GM12878 (cell line): Measurements from ENCODE around the gene LGI2. TPM values are rescaled to one million over a fixed set of nuclear protein-coding genes. Genes with fewer than 3 reads are reported as not detected.

ENCODE experiments used
- ATAC-seq: fragments of 200-7000 bp; cut with Tn5 transposase; 3 replicates; pipeline ENCODE4 v1.9.1; 2020; ENCODE audit warnings: mild to moderate bottlenecking, moderate library complexity
- BruUV-seq: library from RNA; stranded (reverse); fragments of 400-500 nt; replicated peaks from 2 replicates; lab custom pipeline; 2021; lab: Mats Ljungman, UMichigan
- CTCF ChIA-PET: fragments of 300-600 bp; sonication (Branson Sonifier 250); formaldehyde crosslinking; extraction: SDS; loops from one replicate; lab custom pipeline; 2021; ENCODE audit warnings: inconsistent platforms; lab: Yijun Ruan, JAX
- POLR2A ChIA-PET: fragments of 350-600 bp; formaldehyde crosslinking; extraction: SDS; loops from one replicate; lab custom pipeline; 2021; ENCODE audit warnings: inconsistent platforms; lab: Charles Lee
- RAD21 ChIA-PET: fragments of 300-600 bp; sonication (Branson Sonifier 250); formaldehyde crosslinking; loops from one replicate; lab custom pipeline; 2023; ENCODE audit warnings: antibody characterized with exemption; ENCODE audit not compliant: unreplicated experiment; lab: Charles Lee
- SMC1A ChIA-PET: fragments of 300-600 bp; sonication (Branson Sonifier 250); formaldehyde crosslinking; loops from one replicate; lab custom pipeline; 2023; ENCODE audit not compliant: unreplicated experiment, uncharacterized antibody; lab: Charles Lee
- DNase-seq: peaks from one replicate; pipeline ENCODE4 v3.0.0-alpha.2; 2011; ENCODE audit warnings: low read depth, low spot score
- FAIRE-seq: peaks from 3 replicates; lab custom pipeline; 2011; peaks lifted over from hg19 to GRCh38; lab: Jason Lieb, UNC
- H2AFZ ChIP-seq: 2 replicates; pipeline ENCODE4 v1.6.0; 2011; ENCODE audit warnings: low read depth, low read length, control low read depth; ENCODE audit not compliant: control insufficient read depth
- H3K27ac ChIP-seq: 2 replicates; pipeline ENCODE4 v1.5.1; 2011; ENCODE audit warnings: control low read depth; ENCODE audit not compliant: control insufficient read depth, insufficient read depth
- H3K27me3 ChIP-seq, 2 experiments: replicated peaks in 1 of 2; 2 replicates each; pipeline versions ENCODE4 v1.6.0 to v1.6.1; 2011; ENCODE audit warnings: low read length in 1 of 2; ENCODE audit not compliant: control insufficient read depth in 2 of 2, insufficient read depth in 2 of 2
- H3K36me3 ChIP-seq, 2 experiments: 2 replicates each; pipeline ENCODE4 v1.5.1; 2011; ENCODE audit warnings: low read length in 1 of 2; ENCODE audit not compliant: control insufficient read depth in 2 of 2, insufficient read depth in 2 of 2
- H3K4me1 ChIP-seq: 2 replicates; pipeline ENCODE4 v1.6.1; 2011; ENCODE audit warnings: mild to moderate bottlenecking, low read length, moderate library complexity, mixed read lengths; ENCODE audit not compliant: control insufficient read depth, insufficient read depth
- H3K4me2 ChIP-seq: 2 replicates; pipeline ENCODE4 v1.6.0; 2011; ENCODE audit warnings: control low read depth; ENCODE audit not compliant: control insufficient read depth, insufficient read depth
- H3K4me3 ChIP-seq: fragments of 200-600 bp; sonication (generic); 2 replicates; pipeline ENCODE4 v1.5.1; 2016
- H3K79me2 ChIP-seq: 2 replicates; pipeline ENCODE4 v1.6.0; 2011; ENCODE audit warnings: low read length; ENCODE audit not compliant: control insufficient read depth, insufficient read depth
- H3K9ac ChIP-seq: 2 replicates; pipeline ENCODE4 v1.8.0; 2011; ENCODE audit warnings: low read length, control low read depth, mixed read lengths; ENCODE audit not compliant: control insufficient read depth, insufficient read depth
- H3K9me3 ChIP-seq: replicated peaks from 3 replicates; pipeline ENCODE4 v1.5.1; 2011; ENCODE audit warnings: mild to moderate bottlenecking, low read length; ENCODE audit not compliant: control insufficient read depth, insufficient read depth
- H4K20me1 ChIP-seq: 2 replicates; pipeline ENCODE4 v1.6.0; 2011; ENCODE audit not compliant: control insufficient read depth, insufficient read depth
- BCL11A ChIP-seq: IDR thresholded peaks from 2 replicates; pipeline ENCODE4 v1.6.1; 2011; ENCODE audit warnings: low read depth, low read length
- CBX3 ChIP-seq: fragments of 200-600 bp; sonication (generic); IDR thresholded peaks from 2 replicates; pipeline ENCODE4 v1.6.1; 2016; ENCODE audit warnings: low read depth, borderline replicate concordance
- CBX5 ChIP-seq: sonication (generic); IDR thresholded peaks from 2 replicates; pipeline ENCODE4 v1.6.1; 2016; ENCODE audit warnings: low read depth, moderate library complexity, mild to moderate bottlenecking, inconsistent platforms
- CEBPB ChIP-seq, 2 experiments: fragments of 150-350 bp in 1 of 2; IDR thresholded peaks; 2 replicates each; pipeline ENCODE4 v1.6.1; 2012 to 2014; ENCODE audit warnings: low read depth in 2 of 2, low read length in 2 of 2, borderline replicate concordance in 1 of 2, inconsistent platforms in 1 of 2
- KLF5 ChIP-seq: fragments of 450-650 bp; IDR thresholded peaks from 2 replicates; pipeline ENCODE4 v1.6.1; 2014; ENCODE audit warnings: mild to moderate bottlenecking; ENCODE audit not compliant: partially characterized antibody
- NBN ChIP-seq: fragments of 450-650 bp; IDR thresholded peaks from 2 replicates; pipeline ENCODE4 v1.6.1; 2016
- NR2C2 ChIP-seq: IDR thresholded peaks from 2 replicates; pipeline ENCODE4 v1.6.1; 2011; ENCODE audit warnings: borderline replicate concordance, low read depth; ENCODE audit not compliant: control insufficient read depth, insufficient read length
- POLR2AphosphoS2 ChIP-seq: IDR thresholded peaks from 2 replicates; pipeline ENCODE4 v1.6.1; 2011; ENCODE audit warnings: low read depth, mild to moderate bottlenecking, low read length, improper control_type of control experiment, moderate library complexity
- RAD51 ChIP-seq: fragments of 450-650 bp; IDR thresholded peaks from 2 replicates; pipeline ENCODE4 v1.6.1; 2016; ENCODE audit warnings: moderate library complexity, mild to moderate bottlenecking, inconsistent platforms
- RB1 ChIP-seq: fragments of 450-650 bp; formaldehyde crosslinking; IDR thresholded peaks from 2 replicates; pipeline ENCODE4 v1.6.1; 2017; ENCODE audit warnings: mild to moderate bottlenecking, borderline replicate concordance
- SMARCA5 ChIP-seq: fragments of 450-650 bp; IDR thresholded peaks from 2 replicates; pipeline ENCODE4 v1.6.1; 2017; ENCODE audit warnings: mild to moderate bottlenecking
- SRF ChIP-seq, 2 experiments: IDR thresholded peaks; 2 replicates each; pipeline ENCODE4 v1.6.1; 2011; ENCODE audit warnings: low read depth in 2 of 2, low read length in 2 of 2, mild to moderate bottlenecking in 1 of 2, moderate library complexity in 1 of 2
- STAT1 ChIP-seq: fragments of 450-650 bp; conservative IDR thresholded peaks from 2 replicates; pipeline ENCODE4 v1.6.1; 2014; ENCODE audit warnings: antibody characterized with exemption, mild to moderate bottlenecking
- TAF1 ChIP-seq: IDR thresholded peaks from 2 replicates; pipeline ENCODE4 v1.6.1; 2011; ENCODE audit warnings: mild to moderate bottlenecking, low read depth, low read length, borderline replicate concordance
- ZSCAN29 ChIP-seq: fragments of 450-650 bp; IDR thresholded peaks from 2 replicates; pipeline ENCODE4 v1.6.1; 2017; ENCODE audit warnings: mild to moderate bottlenecking, moderate library complexity
- ZZZ3 ChIP-seq: IDR thresholded peaks from 2 replicates; pipeline ENCODE4 v1.6.1; 2011; ENCODE audit warnings: low read depth; ENCODE audit not compliant: control insufficient read depth, insufficient read length
- WGBS: methylation state at CpG from one replicate; pipeline ENCODE4 v1.1.6; 2016; ENCODE audit warnings: low lambda C conversion rate; ENCODE audit not compliant: insufficient replicate concordance, insufficient coverage; ENCODE audit errors: missing lambda C conversion rate; 5-methylcytosine and 5-hydroxymethylcytosine counted together
- in situ Hi-C: fragments of 300-500 bp; cut with MboI; formaldehyde crosslinking; loops from 9 replicates; pipeline ENCODE4 v1.14.3; 2018; ENCODE audit warnings: mixed read lengths
- intact Hi-C: fragments of 100-400 bp; cut with micrococcal nuclease; formaldehyde crosslinking; loops from one replicate; pipeline ENCODE4 v1.14.2; 2022; ENCODE audit not compliant: unreplicated experiment
- polyA plus RNA-seq, 11 experiments: library from polyadenylated mRNA; depleted of rRNA in 4 of 11; unstranded in 6 of 11; stranded (reverse) in 5 of 11; fragments of >200 nt; fragmentation: Nextera tagmentation in 4 of 11; fragmentation: Illumina TruSeq in 1 of 11; extraction: Ambion mirVana in 4 of 11; extraction: Trizol in 1 of 11; gene quantifications; 1 replicate in 1 of 11; 2 replicates in 10 of 11; pipeline versions ENCODE4 v1.2.1 to v1.2.3, GENCODE V29; 2011 to 2016; ENCODE audit warnings: inconsistent platforms in 2 of 11, missing spikeins in 2 of 11, low read depth in 1 of 11
- total RNA-seq, 4 experiments: library from RNA; depleted of rRNA in 3 of 4; stranded (reverse); fragments of >200 nt in 3 of 4; fragmentation: Illumina TruSeq in 1 of 4; extraction: Trizol in 1 of 4; gene quantifications; 2 replicates each; pipeline versions ENCODE4 v1.2.1 to v1.2.3, GENCODE V29; 2013 to 2021
- TF ChIP-seq, protein P1 (sequence below): fragments of 450-650 bp; IDR thresholded peaks from 2 replicates; pipeline ENCODE4 v1.6.1; 2016; ENCODE audit warnings: mild to moderate bottlenecking
- TF ChIP-seq, protein P2 (sequence below): IDR thresholded peaks from 2 replicates; pipeline ENCODE4 v1.6.1; 2012; ENCODE audit warnings: low read depth, low read length, improper control_type of control experiment

LGI2 gene
- total and polyA plus RNA-seq, 10 of the 15 experiments (the other 5 are each of a cell fraction or from before 2014, with no cell fraction given) = not detected

DNA sequence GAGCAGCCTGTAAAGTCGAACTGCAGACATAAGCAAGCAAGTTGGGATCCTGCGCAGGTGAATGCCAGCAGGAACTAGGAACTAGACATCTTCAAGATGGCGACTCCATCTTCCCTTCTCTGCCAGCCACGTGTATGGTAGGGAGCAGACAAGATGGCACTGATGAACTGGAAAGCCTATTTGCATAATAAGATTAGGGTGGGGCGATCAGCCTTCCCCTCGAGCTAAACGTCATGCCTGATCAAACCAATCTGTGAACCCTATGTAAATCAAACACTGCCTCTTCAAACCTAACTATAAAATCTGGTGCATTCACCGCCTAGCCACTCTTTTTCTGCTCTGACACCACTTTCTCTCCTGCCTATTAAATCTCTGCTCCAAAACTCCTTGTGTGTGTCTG is 28.1 kb upstream of the LGI2 start:
- 23% methylated on average over 8 of the region's 8 CpGs for WGBS
- no peak for DNase-seq
- Histone ChIP-seq H2AFZ (no peak overlapping the region), H3K4me3 (no peak overlapping the region), H3K79me2 (no peaks in the 10 kb centered on the region), H3K36me3 (no peaks in the 10 kb centered on the region), H3K4me1 (no peaks in the 10 kb centered on the region), H4K20me1 (no peaks in the 10 kb centered on the region), H3K27me3 (0 out of 4 replicates have a peak, but pooled peaks cover 0 to 1% of the 10 kb centered on the region in 2 experiments), H3K27ac (no peak overlapping the region), H3K4me2 (no peak overlapping the region), H3K9me3 (no peaks in the 10 kb centered on the region), H3K9ac (no peak overlapping the region)
- intact Hi-C loops = loop anchor here (5.0 kb wide), 1 partner anchor 669 kb away; no protein-coding TSS in a partner anchor
- POLR2A ChIA-PET = no interaction called here
- in situ Hi-C loops = no loop called here
- TF ChIP-seq KLF5 (no peak), CBX3 (no peak), RB1 (no peak), ZSCAN29 (no peak), NBN (no peak), SRF (IDR thresholded peaks at IDR 0.05; ENCODE audit: low read depth in 2 of 2, low read length in 2 of 2) (no peak), TAF1 (no peak), ZZZ3 (no peak), CBX5 (no peak), RAD51 (no peak), BCL11A (no peak), STAT1 (no peak), CEBPB (IDR thresholded peaks at IDR 0.05; ENCODE audit: borderline replicate concordance in 1 of 2, low read depth in 2 of 2, low read length in 2 of 2) (no peak), NR2C2 (no peak), POLR2AphosphoS2 (no peak), SMARCA5 (no peak)
- TF ChIP-seq, protein P1, sequence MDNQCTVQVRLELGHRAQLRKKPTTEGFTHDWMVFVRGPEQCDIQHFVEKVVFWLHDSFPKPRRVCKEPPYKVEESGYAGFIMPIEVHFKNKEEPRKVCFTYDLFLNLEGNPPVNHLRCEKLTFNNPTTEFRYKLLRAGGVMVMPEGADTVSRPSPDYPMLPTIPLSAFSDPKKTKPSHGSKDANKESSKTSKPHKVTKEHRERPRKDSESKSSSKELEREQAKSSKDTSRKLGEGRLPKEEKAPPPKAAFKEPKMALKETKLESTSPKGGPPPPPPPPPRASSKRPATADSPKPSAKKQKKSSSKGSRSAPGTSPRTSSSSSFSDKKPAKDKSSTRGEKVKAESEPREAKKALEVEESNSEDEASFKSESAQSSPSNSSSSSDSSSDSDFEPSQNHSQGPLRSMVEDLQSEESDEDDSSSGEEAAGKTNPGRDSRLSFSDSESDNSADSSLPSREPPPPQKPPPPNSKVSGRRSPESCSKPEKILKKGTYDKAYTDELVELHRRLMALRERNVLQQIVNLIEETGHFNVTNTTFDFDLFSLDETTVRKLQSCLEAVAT = no peak
- TF ChIP-seq, protein P2, sequence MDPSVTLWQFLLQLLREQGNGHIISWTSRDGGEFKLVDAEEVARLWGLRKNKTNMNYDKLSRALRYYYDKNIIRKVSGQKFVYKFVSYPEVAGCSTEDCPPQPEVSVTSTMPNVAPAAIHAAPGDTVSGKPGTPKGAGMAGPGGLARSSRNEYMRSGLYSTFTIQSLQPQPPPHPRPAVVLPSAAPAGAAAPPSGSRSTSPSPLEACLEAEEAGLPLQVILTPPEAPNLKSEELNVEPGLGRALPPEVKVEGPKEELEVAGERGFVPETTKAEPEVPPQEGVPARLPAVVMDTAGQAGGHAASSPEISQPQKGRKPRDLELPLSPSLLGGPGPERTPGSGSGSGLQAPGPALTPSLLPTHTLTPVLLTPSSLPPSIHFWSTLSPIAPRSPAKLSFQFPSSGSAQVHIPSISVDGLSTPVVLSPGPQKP = no peak
- CTCF ChIA-PET = no interaction called here
- SMC1A ChIA-PET = no interaction called here
- RAD21 ChIA-PET = no interaction called here
- no peak for ATAC-seq
- no peak for FAIRE-seq
- BruUV-seq = no TSS peak
